ENCODE data around the gene ATF4.
A peak's percentile ranks its signal among the peaks of the same experiment; 100 is the strongest.

The ATF4 gene

GRCh38 chr22:39486951-39487825 lies 33.2 kb upstream of the ATF4 start:
- H4K91ac ChIP-seq (ENCODE audit: low read depth, low read length, poor library complexity), result no peak overlapping the region
- H3K4me3 ChIP-seq (ENCODE audit: low read length in 2 of 2), result no peak overlapping the region
- no peak for DNase-seq (ENCODE audit: low spot score)
- H3K18ac ChIP-seq (ENCODE audit: low read length), result no peak overlapping the region
- peaks cover 0 to 16% of the 10 kb centered on the region in 2 donors for H3K36me3 ChIP-seq (replicated peaks in 1 of 2; ENCODE audit: control insufficient read depth in 2 of 2, insufficient read depth in 2 of 2, low read length in 2 of 2)
- H2AFZ ChIP-seq (ENCODE audit: low read length), result no peak overlapping the region
- no peak overlapping the region for H2BK5ac ChIP-seq (ENCODE audit: low read length)
- H3K4me1 ChIP-seq (ENCODE audit: control insufficient read depth in 2 of 2, insufficient read depth in 1 of 2, low read depth in 1 of 2, low read length in 2 of 2), result peaks cover 0 to 2% of the 10 kb centered on the region in 2 donors
- peak overlapping the region; percentile 70 for H3K9ac ChIP-seq (ENCODE audit: low read depth, low read length, poor library complexity)
- H3K4me2 ChIP-seq (ENCODE audit: insufficient read depth, low read length, poor library complexity, severe bottlenecking), result peak overlapping the region; percentile 18
- H4K8ac ChIP-seq (ENCODE audit: low read depth, low read length), result no peak overlapping the region
- no peaks in the 10 kb centered on the region for H3K9me3 ChIP-seq (replicated peaks in 1 of 2; ENCODE audit: control insufficient read depth in 2 of 2, insufficient read depth in 1 of 2, low read depth in 1 of 2, low read length in 2 of 2)
- peaks cover 1% of the 10 kb centered on the region for H3K79me1 ChIP-seq (ENCODE audit: low read depth, low read length)
- H3K27me3 ChIP-seq (ENCODE audit: control insufficient read depth in 3 of 3, insufficient read depth in 3 of 3, low read depth in 1 of 3, low read length in 3 of 3), result no peaks in the 10 kb centered on the region
- no peak overlapping the region for H3K14ac ChIP-seq (ENCODE audit: low read length)
- H2BK120ac ChIP-seq (ENCODE audit: low read depth, low read length), result no peak overlapping the region
- H2BK12ac ChIP-seq (ENCODE audit: low read length), result peak overlapping the region; percentile 10
- peak overlapping the region; percentile 63 for H2AK5ac ChIP-seq (ENCODE audit: low read depth, low read length)
- WGBS, 2 donors (ENCODE audit: extremely low coverage in 2 of 2, insufficient read length in 2 of 2, insufficient replicate concordance in 1 of 2), result no CpG with 5 or more reads among the region's 45 CpGs
- H3K4ac ChIP-seq (ENCODE audit: low read length), result no peak overlapping the region
- H3K23ac ChIP-seq (ENCODE audit: low read depth, low read length, poor library complexity), result no peak overlapping the region
- H3K27ac ChIP-seq (replicated peaks; ENCODE audit: low read length), result no peak overlapping the region
- H2BK15ac ChIP-seq (ENCODE audit: low read length), result no peak overlapping the region

GRCh38 chr22:39487826-39488520 lies 32.4 kb upstream of the ATF4 start:
- Histone ChIP-seq H3K4me1 (ENCODE audit: control insufficient read depth in 2 of 2, insufficient read depth in 1 of 2, low read depth in 1 of 2, low read length in 2 of 2) (peaks cover 0 to 2% of the 10 kb centered on the region in 2 donors), H3K79me1 (ENCODE audit: low read depth, low read length) (peaks cover 1% of the 10 kb centered on the region), H2BK5ac (ENCODE audit: low read length) (no peak overlapping the region), H3K27me3 (ENCODE audit: control insufficient read depth in 3 of 3, insufficient read depth in 3 of 3, low read depth in 1 of 3, low read length in 3 of 3) (no peaks in the 10 kb centered on the region), H3K9me3 (replicated peaks in 1 of 2; ENCODE audit: control insufficient read depth in 2 of 2, insufficient read depth in 1 of 2, low read depth in 1 of 2, low read length in 2 of 2) (no peaks in the 10 kb centered on the region), H3K14ac (ENCODE audit: low read length) (no peak overlapping the region), H3K18ac (ENCODE audit: low read length) (no peak overlapping the region), H3K4ac (ENCODE audit: low read length) (no peak overlapping the region), H3K9ac (ENCODE audit: low read depth, low read length, poor library complexity) (no peak overlapping the region), H4K8ac (ENCODE audit: low read depth, low read length) (no peak overlapping the region), H3K36me3 (replicated peaks in 1 of 2; ENCODE audit: control insufficient read depth in 2 of 2, insufficient read depth in 2 of 2, low read length in 2 of 2) (peaks cover 0 to 16% of the 10 kb centered on the region in 2 donors), H3K23ac (ENCODE audit: low read depth, low read length, poor library complexity) (no peak overlapping the region), H2BK120ac (ENCODE audit: low read depth, low read length) (no peak overlapping the region), H4K91ac (ENCODE audit: low read depth, low read length, poor library complexity) (no peak overlapping the region), H3K4me3 (ENCODE audit: low read length in 2 of 2) (no peak overlapping the region), H2AFZ (ENCODE audit: low read length) (no peak overlapping the region), H3K4me2 (ENCODE audit: insufficient read depth, low read length, poor library complexity, severe bottlenecking) (no peak overlapping the region), H2BK15ac (ENCODE audit: low read length) (no peak overlapping the region), H2AK5ac (ENCODE audit: low read depth, low read length) (no peak overlapping the region), H2BK12ac (ENCODE audit: low read length) (no peak overlapping the region), H3K27ac (replicated peaks; ENCODE audit: low read length) (no peak overlapping the region)
- DNase-seq (ENCODE audit: low spot score), result no peak
- no CpG with 5 or more reads among the region's 70 CpGs for WGBS, 2 donors (ENCODE audit: extremely low coverage in 2 of 2, insufficient read length in 2 of 2, insufficient replicate concordance in 1 of 2)

- no peak overlapping the region for H4K8ac ChIP-seq (ENCODE audit: low read depth, low read length)
- H2BK15ac ChIP-seq (ENCODE audit: low read length), result no peak overlapping the region
- H3K14ac ChIP-seq (ENCODE audit: low read length), result no peak overlapping the region
- no peak overlapping the region for H4K91ac ChIP-seq (ENCODE audit: low read depth, low read length, poor library complexity)
- no peak overlapping the region for H3K9ac ChIP-seq (ENCODE audit: low read depth, low read length, poor library complexity)
- no peaks in the 10 kb centered on the region for H3K9me3 ChIP-seq (replicated peaks in 1 of 2; ENCODE audit: control insufficient read depth in 2 of 2, insufficient read depth in 1 of 2, low read depth in 1 of 2, low read length in 2 of 2)
- DNase-seq (ENCODE audit: low spot score), result no peak
- no peak overlapping the region for H3K4ac ChIP-seq (ENCODE audit: low read length)
- no peak overlapping the region for H3K18ac ChIP-seq (ENCODE audit: low read length)
- H3K23ac ChIP-seq (ENCODE audit: low read depth, low read length, poor library complexity), result peak overlapping the region; percentile 40
- no CpG with 5 or more reads among the region's 39 CpGs for WGBS, 2 donors (ENCODE audit: extremely low coverage in 2 of 2, insufficient read length in 2 of 2, insufficient replicate concordance in 1 of 2)
- H3K36me3 ChIP-seq (replicated peaks in 1 of 2; ENCODE audit: control insufficient read depth in 2 of 2, insufficient read depth in 2 of 2, low read length in 2 of 2), result peaks cover 0 to 16% of the 10 kb centered on the region in 2 donors
- H2BK5ac ChIP-seq (ENCODE audit: low read length), result no peak overlapping the region
- peaks cover 0 to 2% of the 10 kb centered on the region in 2 donors for H3K4me1 ChIP-seq (ENCODE audit: control insufficient read depth in 2 of 2, insufficient read depth in 1 of 2, low read depth in 1 of 2, low read length in 2 of 2)
- no peak overlapping the region for H2BK120ac ChIP-seq (ENCODE audit: low read depth, low read length)
- no peak overlapping the region for H2AK5ac ChIP-seq (ENCODE audit: low read depth, low read length)
- no peak overlapping the region for H3K4me3 ChIP-seq (ENCODE audit: low read length in 2 of 2)
- no peaks in the 10 kb centered on the region for H3K27me3 ChIP-seq (ENCODE audit: control insufficient read depth in 3 of 3, insufficient read depth in 3 of 3, low read depth in 1 of 3, low read length in 3 of 3)
- H3K4me2 ChIP-seq (ENCODE audit: insufficient read depth, low read length, poor library complexity, severe bottlenecking), result no peak overlapping the region
- H2AFZ ChIP-seq (ENCODE audit: low read length), result no peak overlapping the region
- H3K79me1 ChIP-seq (ENCODE audit: low read depth, low read length), result peaks cover 1% of the 10 kb centered on the region
- H3K27ac ChIP-seq (replicated peaks; ENCODE audit: low read length), result no peak overlapping the region
- no peak overlapping the region for H2BK12ac ChIP-seq (ENCODE audit: low read length)
Observed at GRCh38 chr22:39488563-39489083, 31.7 kb upstream of the ATF4 start.
